ENCODE results near the gene NHERF1.

NHERF1 gene

GRCh38 chr17:74808714-74809430 lies 60.4 kb downstream of the NHERF1 start:
- no peak for DNase-seq (ENCODE audit: low read depth in 2 of 2)

- DNase-seq (ENCODE audit: low read depth in 2 of 2): no peak
Observed at GRCh38 chr17:74810699-74811485, 62.5 kb downstream of the NHERF1 start.

- no peak for DNase-seq (ENCODE audit: low read depth in 2 of 2)
Observed at GRCh38 chr17:74812109-74813009, 63.9 kb downstream of the NHERF1 start.

GRCh38 chr17:74814453-74814852 lies 66.0 kb downstream of the NHERF1 start:
- DNase-seq (ENCODE audit: low read depth in 2 of 2): no peak

GRCh38 chr17:74815067-74815466 lies 66.6 kb downstream of the NHERF1 start:
- DNase-seq (ENCODE audit: low read depth in 2 of 2): no peak

GRCh38 chr17:74815550-74816370 lies 67.3 kb downstream of the NHERF1 start:
- no peak for DNase-seq (ENCODE audit: low read depth in 2 of 2)

GRCh38 chr17:74816905-74817620 lies 68.6 kb downstream of the NHERF1 start:
- no peak for DNase-seq (ENCODE audit: low read depth in 2 of 2)

GRCh38 chr17:74818291-74818938 lies 70.0 kb downstream of the NHERF1 start:
- no peak for DNase-seq (ENCODE audit: low read depth in 2 of 2)

Data from stimulated activated CD4-positive, alpha-beta T cell treated with anti-CD3 and anti-CD28 coated beads, Interleukin-15, amount 100 ng/mL, for 48 hours (primary cell).